ENCODE measurements around the gene SERINC1. TPM values are rescaled to one million over a fixed set of nuclear protein-coding genes. Genes with fewer than 3 reads are reported as not detected.

Gene SERINC1
- polyA plus RNA-seq, 3 donors, result 61.0 to 164 (median 156) TPM

- H3K27ac ChIP-seq (ENCODE audit: low read depth, low read length), result no peak overlapping the region
- 50 to 100% (median 86%) methylated on average over 1 of the region's 1 CpG for WGBS, 3 donors
Measured at GRCh38 chr6:122449069-122449468, 22.5 kb downstream of the SERINC1 start.

- no peak overlapping the region for H3K27ac ChIP-seq (ENCODE audit: low read depth, low read length)
- WGBS, 3 donors, result 96 to 100% (median 100%) methylated on average over 1 of the region's 1 CpG
Measured at GRCh38 chr6:122445274-122445673, 26.3 kb downstream of the SERINC1 start.

- H3K27ac ChIP-seq (ENCODE audit: low read depth, low read length), result no peak overlapping the region
- 91 to 100% (median 93%) methylated on average over 1 of the region's 1 CpG for WGBS, 3 donors
Measured at GRCh38 chr6:122438975-122439374, 32.6 kb downstream of the SERINC1 start.

- 88 to 94% (median 91%) methylated on average over 3 of the region's 3 CpGs for WGBS, 3 donors
- no peak overlapping the region for H3K27ac ChIP-seq (ENCODE audit: low read depth, low read length)
Measured at GRCh38 chr6:122432816-122433215, 38.8 kb downstream of the SERINC1 start.

GRCh38 chr6:122431780-122432179 lies 39.8 kb downstream of the SERINC1 start:
- no peak overlapping the region for H3K27ac ChIP-seq (ENCODE audit: low read depth, low read length)
- 92 to 95% (median 94%) methylated on average over 4 of the region's 4 CpGs for WGBS, 3 donors

GRCh38 chr6:122429323-122429722 lies 42.3 kb downstream of the SERINC1 start:
- H3K27ac ChIP-seq (ENCODE audit: low read depth, low read length), result no peak overlapping the region

- H3K27ac ChIP-seq (ENCODE audit: low read depth, low read length), result no peak overlapping the region
- WGBS, 3 donors, result 88 to 100% (median 97%) methylated on average over 1 of the region's 1 CpG
Measured at GRCh38 chr6:122428781-122429180, 42.8 kb downstream of the SERINC1 start.

- WGBS, 3 donors, result 90 to 95% (median 94%) methylated on average over 3 of the region's 3 CpGs
- H3K27ac ChIP-seq (ENCODE audit: low read depth, low read length), result no peak overlapping the region
Measured at GRCh38 chr6:122426597-122426996, 45.0 kb downstream of the SERINC1 start.

- H3K27ac ChIP-seq (ENCODE audit: low read depth, low read length), result no peak overlapping the region
- 89 to 96% (median 94%) methylated on average over 1 of the region's 1 CpG for WGBS, 3 donors
Measured at GRCh38 chr6:122423734-122424133, 47.9 kb downstream of the SERINC1 start.

GRCh38 chr6:122422614-122423267 lies 48.9 kb downstream of the SERINC1 start:
- 94 to 98% (median 96%) methylated on average over 1 of the region's 1 CpG for WGBS, 3 donors
- H3K27ac ChIP-seq (ENCODE audit: low read depth, low read length), result no peak overlapping the region

- 94 to 97% (median 96%) methylated on average over 2 of the region's 2 CpGs for WGBS, 3 donors
- no peak overlapping the region for H3K27ac ChIP-seq (ENCODE audit: low read depth, low read length)
Measured at GRCh38 chr6:122422003-122422402, 49.6 kb downstream of the SERINC1 start.

GRCh38 chr6:122416825-122417224 lies 54.8 kb downstream of the SERINC1 start:
- WGBS, 3 donors, result 58 to 94% (median 91%) methylated on average over 1 of the region's 1 CpG

GRCh38 chr6:122412001-122412400 lies 59.6 kb downstream of the SERINC1 start:
- no peak overlapping the region for H3K27ac ChIP-seq (ENCODE audit: low read depth, low read length)

More at GRCh38 chr6:122416825-122417224, 54.8 kb downstream of the SERINC1 start:
- H3K27ac ChIP-seq (ENCODE audit: low read depth, low read length), result no peak overlapping the region

GRCh38 chr6:122408702-122409458 lies 62.7 kb downstream of the SERINC1 start:
- WGBS, 3 donors, result 75 to 79% (median 78%) methylated on average over 6 of the region's 6 CpGs
- H3K27ac ChIP-seq (ENCODE audit: low read depth, low read length), result no peak overlapping the region

GRCh38 chr6:122408240-122408639 lies 63.4 kb downstream of the SERINC1 start:
- 84 to 95% (median 92%) methylated on average over 1 of the region's 1 CpG for WGBS, 3 donors
- no peak overlapping the region for H3K27ac ChIP-seq (ENCODE audit: low read depth, low read length)

- WGBS, 3 donors, result 48 to 97% (median 67%) methylated on average over 4 of the region's 4 CpGs
Measured at GRCh38 chr6:122407712-122408111, 63.9 kb downstream of the SERINC1 start.

GRCh38 chr6:122406187-122406586 lies 65.4 kb downstream of the SERINC1 start:
- WGBS, 3 donors, result 83 to 100% (median 88%) methylated on average over 1 of the region's 1 CpG

More at GRCh38 chr6:122407712-122408111, 63.9 kb downstream of the SERINC1 start:
- no peak overlapping the region for H3K27ac ChIP-seq (ENCODE audit: low read depth, low read length)

GRCh38 chr6:122405417-122405816 lies 66.2 kb downstream of the SERINC1 start:
- H3K27ac ChIP-seq (ENCODE audit: low read depth, low read length), result no peak overlapping the region
- 71 to 86% (median 85%) methylated on average over 1 of the region's 1 CpG for WGBS, 3 donors

More at GRCh38 chr6:122406187-122406586, 65.4 kb downstream of the SERINC1 start:
- no peak overlapping the region for H3K27ac ChIP-seq (ENCODE audit: low read depth, low read length)

GRCh38 chr6:122404444-122404843 lies 67.2 kb downstream of the SERINC1 start:
- 61 to 67% (median 61%) methylated on average over 2 of the region's 2 CpGs for WGBS, 3 donors

GRCh38 chr6:122401104-122401503 lies 70.5 kb downstream of the SERINC1 start:
- H3K27ac ChIP-seq (ENCODE audit: low read depth, low read length), result no peak overlapping the region
- 80 to 92% (median 87%) methylated on average over 4 of the region's 4 CpGs for WGBS, 3 donors

More at GRCh38 chr6:122404444-122404843, 67.2 kb downstream of the SERINC1 start:
- H3K27ac ChIP-seq (ENCODE audit: low read depth, low read length), result no peak overlapping the region
